ENCODE results near the gene HS2ST1. TPM values are rescaled to one million over a fixed set of nuclear protein-coding genes. Genes with fewer than 3 reads are reported as not detected.

Gene HS2ST1
- total and polyA plus RNA-seq, 2 donors (not counting 3 experiments of a cell fraction or from before 2014, with no cell fraction given) = 5.5 to 31.2 TPM

DNA sequence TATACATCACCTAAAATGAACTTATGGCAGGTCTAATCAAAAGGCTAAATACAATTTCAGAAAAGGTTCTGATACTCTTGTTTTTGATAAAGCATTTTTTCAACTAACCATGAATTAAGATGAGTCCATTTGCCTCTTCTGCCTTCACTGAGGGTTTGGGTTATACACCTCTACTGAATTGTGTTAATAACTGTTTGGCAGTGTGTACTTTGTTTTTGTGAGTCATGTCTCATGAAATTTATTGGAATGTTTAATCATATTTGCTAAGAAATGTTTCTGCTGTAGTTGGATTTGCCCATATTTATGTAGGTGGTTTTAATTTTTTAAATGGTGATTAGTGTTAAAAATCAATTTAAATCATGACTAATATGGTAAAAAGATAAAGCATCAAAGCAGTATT, 190.5 kb downstream of the HS2ST1 start:
- TF ChIP-seq GATA2 (IDR thresholded peaks at IDR 0.05; ENCODE audit: insufficient read depth, insufficient read length, low read depth, low read length) = no peak
- TF ChIP-seq MYC (IDR thresholded peaks at IDR 0.05; ENCODE audit: low read depth, low read length) = no peak
- TF ChIP-seq, protein P1, sequence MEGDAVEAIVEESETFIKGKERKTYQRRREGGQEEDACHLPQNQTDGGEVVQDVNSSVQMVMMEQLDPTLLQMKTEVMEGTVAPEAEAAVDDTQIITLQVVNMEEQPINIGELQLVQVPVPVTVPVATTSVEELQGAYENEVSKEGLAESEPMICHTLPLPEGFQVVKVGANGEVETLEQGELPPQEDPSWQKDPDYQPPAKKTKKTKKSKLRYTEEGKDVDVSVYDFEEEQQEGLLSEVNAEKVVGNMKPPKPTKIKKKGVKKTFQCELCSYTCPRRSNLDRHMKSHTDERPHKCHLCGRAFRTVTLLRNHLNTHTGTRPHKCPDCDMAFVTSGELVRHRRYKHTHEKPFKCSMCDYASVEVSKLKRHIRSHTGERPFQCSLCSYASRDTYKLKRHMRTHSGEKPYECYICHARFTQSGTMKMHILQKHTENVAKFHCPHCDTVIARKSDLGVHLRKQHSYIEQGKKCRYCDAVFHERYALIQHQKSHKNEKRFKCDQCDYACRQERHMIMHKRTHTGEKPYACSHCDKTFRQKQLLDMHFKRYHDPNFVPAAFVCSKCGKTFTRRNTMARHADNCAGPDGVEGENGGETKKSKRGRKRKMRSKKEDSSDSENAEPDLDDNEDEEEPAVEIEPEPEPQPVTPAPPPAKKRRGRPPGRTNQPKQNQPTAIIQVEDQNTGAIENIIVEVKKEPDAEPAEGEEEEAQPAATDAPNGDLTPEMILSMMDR (IDR thresholded peaks at IDR 0.05; ENCODE audit: extremely low read depth in 1 of 2, insufficient read depth in 1 of 2, low read depth in 1 of 2, low read length in 2 of 2) = no peak
- no peak for TF ChIP-seq JUN (IDR thresholded peaks at IDR 0.05; ENCODE audit: borderline replicate concordance, insufficient read depth, insufficient read length, low read depth)
- TF ChIP-seq EZH2 (IDR thresholded peaks at IDR 0.05; ENCODE audit: borderline replicate concordance, low read depth, low read length, severe bottlenecking) = no peak
- TF ChIP-seq POLR2AphosphoS5 (IDR thresholded peaks at IDR 0.05; ENCODE audit: insufficient read depth, low read depth, low read length) = no peak
- TF ChIP-seq POLR2A (IDR thresholded peaks at IDR 0.05; ENCODE audit: low read depth, low read length) = no peak
- TF ChIP-seq MAX (IDR thresholded peaks at IDR 0.05; ENCODE audit: insufficient read depth, insufficient read length) = no peak
- no peak for TF ChIP-seq FOS (IDR thresholded peaks at IDR 0.05; ENCODE audit: borderline replicate concordance, insufficient read depth, low read length)
- no peak for FAIRE-seq
- ChIA-PET CTCF (no interaction called here), POLR2A (no interaction called here)
- Histone ChIP-seq H3K36me3 (ENCODE audit: control insufficient read depth in 2 of 2, extremely low read depth in 1 of 2, insufficient read depth in 2 of 2, low read length in 2 of 2) (no peaks in the 10 kb centered on the region), H3K27ac (ENCODE audit: insufficient read depth, low read depth, low read length) (no peak overlapping the region), H3K4me3 (replicated peaks in 1 of 3; ENCODE audit: insufficient read depth in 1 of 3, low read depth in 1 of 3, low read length in 3 of 3) (no peak overlapping the region), H4K20me1 (replicated peaks; ENCODE audit: control insufficient read depth, extremely low read depth, insufficient read depth, low read length) (no peaks in the 10 kb centered on the region), H3K27me3 (ENCODE audit: control insufficient read depth in 2 of 2, insufficient read depth in 2 of 2, low read length in 2 of 2) (no peaks in the 10 kb centered on the region), H3K9ac (replicated peaks; ENCODE audit: extremely low read depth, insufficient read depth, low read length) (no peak overlapping the region), H2AFZ (ENCODE audit: low read depth, low read length) (no peak overlapping the region), H3K9me1 (replicated peaks; ENCODE audit: control insufficient read depth, extremely low read depth, insufficient read depth, low read length) (no peaks in the 10 kb centered on the region), H3K79me2 (ENCODE audit: control insufficient read depth, insufficient read depth, low read length) (no peaks in the 10 kb centered on the region), H3K9me3 (replicated peaks; ENCODE audit: control insufficient read depth, insufficient read depth, low read length) (no peaks in the 10 kb centered on the region), H3K4me1 (ENCODE audit: control insufficient read depth, extremely low read depth, insufficient read depth, low read length) (no peaks in the 10 kb centered on the region), H3K4me2 (ENCODE audit: insufficient read depth, low read length) (no peak overlapping the region)
- no peak for DNase-seq (ENCODE audit: low read depth, low spot score)
- intact Hi-C loops (cut with micrococcal nuclease) (no loop called here), dilution Hi-C loops (cut with MboI; ENCODE audit: extremely low pct_ligation_motif_present, low sequenced_read_pairs) (no loop called here)
- no TSS peak for BruUV-seq (replicated peaks)
